GM12878 (cell line): ENCODE measurements around the gene MMP14.

Experiments used
- EZH2 ChIP-seq: IDR thresholded peaks from 2 replicates; pipeline ENCODE4 v1.6.1; 2012; ENCODE audit warnings: low read depth, mild to moderate bottlenecking, control low read depth, inconsistent platforms, low read length, borderline replicate concordance; ENCODE audit not compliant: control insufficient read depth
- GABPA ChIP-seq: IDR thresholded peaks from 2 replicates; pipeline ENCODE4 v1.6.1; 2014; ENCODE audit warnings: antibody characterized with exemption, low read depth, mild to moderate bottlenecking, inconsistent platforms
- HDAC2 ChIP-seq: fragments of 200-600 bp; sonication (generic); IDR thresholded peaks from 2 replicates; pipeline ENCODE4 v1.6.1; 2017
- NFIC ChIP-seq: IDR thresholded peaks from 2 replicates; pipeline ENCODE4 v1.6.1; 2012; ENCODE audit warnings: low read depth, mild to moderate bottlenecking, inconsistent platforms, low read length, moderate library complexity
- POLR2A ChIP-seq: IDR thresholded peaks from 2 replicates; pipeline ENCODE4 v1.6.1; 2011; ENCODE audit warnings: low read depth, mild to moderate bottlenecking, low read length
- SIN3A ChIP-seq: IDR thresholded peaks from 2 replicates; pipeline ENCODE4 v1.6.1; 2012; ENCODE audit warnings: low read depth, low read length, improper control_type of control experiment
- SP1 ChIP-seq: IDR thresholded peaks from one replicate; pipeline ENCODE4 v1.6.1; 2011; ENCODE audit warnings: low read depth, low read length
- TAF1 ChIP-seq: IDR thresholded peaks from 2 replicates; pipeline ENCODE4 v1.6.1; 2011; ENCODE audit warnings: mild to moderate bottlenecking, low read depth, low read length, borderline replicate concordance
- YY1 ChIP-seq: IDR thresholded peaks from 2 replicates; pipeline ENCODE4 v1.6.1; 2011; ENCODE audit warnings: low read depth, mild to moderate bottlenecking, low read length
- ZZZ3 ChIP-seq: IDR thresholded peaks from 2 replicates; pipeline ENCODE4 v1.6.1; 2011; ENCODE audit warnings: low read depth; ENCODE audit not compliant: control insufficient read depth, insufficient read length
- TF ChIP-seq, protein P1 (sequence below), 3 experiments: IDR thresholded peaks in 2 of 3; conservative IDR thresholded peaks in 1 of 3; 2 replicates each; pipeline ENCODE4 v1.5.1; 2011; ENCODE audit warnings: low read depth in 3 of 3, low read length in 3 of 3, mild to moderate bottlenecking in 3 of 3, control low read depth in 2 of 3, moderate library complexity in 2 of 3, inconsistent platforms in 1 of 3, mixed read lengths in 1 of 3; ENCODE audit not compliant: control insufficient read depth in 2 of 3, insufficient read depth in 1 of 3; ENCODE audit errors: extremely low read depth in 1 of 3
- TF ChIP-seq, protein P2 (sequence below): fragments of 450-650 bp; IDR thresholded peaks from 2 replicates; pipeline ENCODE4 v1.6.1; 2014; ENCODE audit warnings: mild to moderate bottlenecking
- TF ChIP-seq, protein P3 (sequence below): IDR thresholded peaks from 2 replicates; pipeline ENCODE4 v1.6.1; 2012; ENCODE audit warnings: low read length, inconsistent platforms

DNA sequence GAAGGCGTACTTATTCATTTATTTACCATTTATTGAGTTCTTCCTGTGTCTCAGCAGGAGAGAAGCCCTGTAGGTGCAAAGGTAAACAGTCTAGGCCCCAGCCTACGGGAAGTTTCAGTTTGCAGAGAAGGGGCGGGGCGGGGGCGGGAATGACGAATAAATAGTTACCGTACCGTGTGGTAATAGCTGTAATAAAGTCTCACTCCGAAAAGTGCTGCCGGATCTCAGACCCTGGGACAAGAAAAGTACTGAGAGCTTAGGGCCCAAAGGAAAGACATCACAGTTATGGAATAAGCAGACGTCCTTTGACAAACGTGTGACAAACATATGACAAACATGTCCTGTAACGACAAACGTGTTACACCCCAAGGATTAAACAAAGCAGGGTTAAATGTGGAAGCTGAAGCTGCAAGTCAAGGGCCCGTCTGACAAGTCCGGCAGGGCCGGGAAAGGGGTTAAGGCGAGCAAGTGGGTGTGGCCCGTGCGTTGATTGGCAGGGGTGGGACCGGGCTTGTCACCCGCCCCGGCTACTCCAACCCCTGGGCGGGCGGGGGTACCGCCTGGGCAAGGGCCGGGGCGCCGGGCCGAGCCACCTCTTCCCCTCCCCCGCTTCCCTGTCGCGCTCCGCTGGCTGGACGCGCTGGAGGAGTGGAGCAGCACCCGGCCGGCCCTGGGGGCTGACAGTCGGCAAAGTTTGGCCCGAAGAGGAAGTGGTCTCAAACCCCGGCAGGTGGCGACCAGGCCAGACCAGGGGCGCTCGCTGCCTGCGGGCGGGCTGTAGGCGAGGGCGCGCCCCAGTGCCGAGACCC, 35.0 kb downstream of the MMP14 start, which contains the start of gene LRP10:
- peak; percentile 18; the same call in 1 of the 2 replicates for TF ChIP-seq GABPA
- no peak for TF ChIP-seq HDAC2
- TF ChIP-seq, protein P1, sequence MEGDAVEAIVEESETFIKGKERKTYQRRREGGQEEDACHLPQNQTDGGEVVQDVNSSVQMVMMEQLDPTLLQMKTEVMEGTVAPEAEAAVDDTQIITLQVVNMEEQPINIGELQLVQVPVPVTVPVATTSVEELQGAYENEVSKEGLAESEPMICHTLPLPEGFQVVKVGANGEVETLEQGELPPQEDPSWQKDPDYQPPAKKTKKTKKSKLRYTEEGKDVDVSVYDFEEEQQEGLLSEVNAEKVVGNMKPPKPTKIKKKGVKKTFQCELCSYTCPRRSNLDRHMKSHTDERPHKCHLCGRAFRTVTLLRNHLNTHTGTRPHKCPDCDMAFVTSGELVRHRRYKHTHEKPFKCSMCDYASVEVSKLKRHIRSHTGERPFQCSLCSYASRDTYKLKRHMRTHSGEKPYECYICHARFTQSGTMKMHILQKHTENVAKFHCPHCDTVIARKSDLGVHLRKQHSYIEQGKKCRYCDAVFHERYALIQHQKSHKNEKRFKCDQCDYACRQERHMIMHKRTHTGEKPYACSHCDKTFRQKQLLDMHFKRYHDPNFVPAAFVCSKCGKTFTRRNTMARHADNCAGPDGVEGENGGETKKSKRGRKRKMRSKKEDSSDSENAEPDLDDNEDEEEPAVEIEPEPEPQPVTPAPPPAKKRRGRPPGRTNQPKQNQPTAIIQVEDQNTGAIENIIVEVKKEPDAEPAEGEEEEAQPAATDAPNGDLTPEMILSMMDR (IDR thresholded peaks at IDR 0.05 in 2 of 3, conservative IDR thresholded peaks at IDR 0.05 in 1 of 3; ENCODE audit: control insufficient read depth in 2 of 3, extremely low read depth in 1 of 3, insufficient read depth in 1 of 3, low read depth in 3 of 3, low read length in 3 of 3): 0 out of 6 replicates have a peak, but pooled peaks of 1 of the 3 experiments have one; percentile 7
- peak; percentile 14; the same call in 1 of the 2 replicates for TF ChIP-seq SIN3A
- peak; percentile 80 for TF ChIP-seq POLR2A
- peak; percentile 59; the same call in 1 of the 2 replicates for TF ChIP-seq TAF1
- TF ChIP-seq EZH2: no peak
- TF ChIP-seq, protein P2, sequence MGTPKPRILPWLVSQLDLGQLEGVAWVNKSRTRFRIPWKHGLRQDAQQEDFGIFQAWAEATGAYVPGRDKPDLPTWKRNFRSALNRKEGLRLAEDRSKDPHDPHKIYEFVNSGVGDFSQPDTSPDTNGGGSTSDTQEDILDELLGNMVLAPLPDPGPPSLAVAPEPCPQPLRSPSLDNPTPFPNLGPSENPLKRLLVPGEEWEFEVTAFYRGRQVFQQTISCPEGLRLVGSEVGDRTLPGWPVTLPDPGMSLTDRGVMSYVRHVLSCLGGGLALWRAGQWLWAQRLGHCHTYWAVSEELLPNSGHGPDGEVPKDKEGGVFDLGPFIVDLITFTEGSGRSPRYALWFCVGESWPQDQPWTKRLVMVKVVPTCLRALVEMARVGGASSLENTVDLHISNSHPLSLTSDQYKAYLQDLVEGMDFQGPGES: no peak
- TF ChIP-seq, protein P3, sequence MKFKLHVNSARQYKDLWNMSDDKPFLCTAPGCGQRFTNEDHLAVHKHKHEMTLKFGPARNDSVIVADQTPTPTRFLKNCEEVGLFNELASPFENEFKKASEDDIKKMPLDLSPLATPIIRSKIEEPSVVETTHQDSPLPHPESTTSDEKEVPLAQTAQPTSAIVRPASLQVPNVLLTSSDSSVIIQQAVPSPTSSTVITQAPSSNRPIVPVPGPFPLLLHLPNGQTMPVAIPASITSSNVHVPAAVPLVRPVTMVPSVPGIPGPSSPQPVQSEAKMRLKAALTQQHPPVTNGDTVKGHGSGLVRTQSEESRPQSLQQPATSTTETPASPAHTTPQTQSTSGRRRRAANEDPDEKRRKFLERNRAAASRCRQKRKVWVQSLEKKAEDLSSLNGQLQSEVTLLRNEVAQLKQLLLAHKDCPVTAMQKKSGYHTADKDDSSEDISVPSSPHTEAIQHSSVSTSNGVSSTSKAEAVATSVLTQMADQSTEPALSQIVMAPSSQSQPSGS: no peak; the same call in 1 of the 2 replicates
- no peak for TF ChIP-seq ZZZ3
- no peak for TF ChIP-seq YY1
- TF ChIP-seq SP1: peak; percentile 32
- no peak; the same call in 1 of the 2 replicates for TF ChIP-seq NFIC
